Endothelial cell of umbilical vein (primary cell): ENCODE results near the gene ODAD3. TPM values are rescaled to one million over a fixed set of nuclear protein-coding genes. Genes with fewer than 3 reads are reported as not detected.
"Not testable (repeated sequence)": the region's sequence is repeated elsewhere in the genome, so short reads cannot be mapped to it uniquely, and the experiment has no call there.

Source experiments
- BruUV-seq: library from RNA; stranded (reverse); fragments of 400-500 nt; replicated peaks from 2 replicates; lab custom pipeline; 2021; lab: Mats Ljungman, UMichigan
- CTCF ChIA-PET: fragments of 300-600, 350-600 bp; sonication (Branson Sonifier 250); formaldehyde crosslinking; loops from one replicate; lab custom pipeline; 2021; ENCODE audit warnings: antibody characterized with exemption, inconsistent platforms; lab: Charles Lee
- POLR2A ChIA-PET: fragments of 300-600, 350-600 bp; sonication (Branson Sonifier 250); formaldehyde crosslinking; loops from one replicate; lab custom pipeline; 2021; ENCODE audit warnings: antibody characterized with exemption, inconsistent platforms; lab: Charles Lee
- DNase-seq: peaks from one replicate; pipeline ENCODE4 v3.0.0-alpha.2; 2011; ENCODE audit warnings: low read depth, low spot score
- FAIRE-seq: peaks from 2 replicates; lab custom pipeline; 2011; peaks lifted over from hg19 to GRCh38; lab: Jason Lieb, UNC
- H2AFZ ChIP-seq: 2 replicates; pipeline ENCODE4 v1.6.0; 2012; ENCODE audit warnings: low read depth, low read length, control low read depth, inconsistent platforms
- H3K27ac ChIP-seq: 2 replicates; pipeline ENCODE4 v1.5.1; 2011; ENCODE audit warnings: low read depth, mild to moderate bottlenecking, control low read depth, low read length, moderate library complexity; ENCODE audit not compliant: insufficient read depth
- H3K27me3 ChIP-seq, 2 experiments: 2 replicates each; pipeline versions ENCODE4 v1.6.0 to v1.6.1; 2011; ENCODE audit warnings: low read length in 2 of 2, mixed read lengths in 1 of 2; ENCODE audit not compliant: control insufficient read depth in 2 of 2, insufficient read depth in 2 of 2
- H3K36me3 ChIP-seq, 2 experiments: 2 replicates in 1 of 2; 3 replicates in 1 of 2; pipeline ENCODE4 v1.5.1; 2011; ENCODE audit warnings: low read length in 2 of 2, mild to moderate bottlenecking in 1 of 2, moderate library complexity in 1 of 2; ENCODE audit not compliant: control insufficient read depth in 2 of 2, insufficient read depth in 2 of 2; ENCODE audit errors: extremely low read depth in 1 of 2
- H3K4me1 ChIP-seq: 3 replicates; pipeline ENCODE4 v1.5.1; 2011; ENCODE audit warnings: mild to moderate bottlenecking, low read length; ENCODE audit not compliant: control insufficient read depth, insufficient read depth; ENCODE audit errors: extremely low read depth
- H3K4me2 ChIP-seq: 2 replicates; pipeline ENCODE4 v1.6.1; 2011; ENCODE audit warnings: low read length, control low read depth, mixed read lengths; ENCODE audit not compliant: insufficient read depth
- H3K4me3 ChIP-seq, 3 experiments: fragments of 200-600 bp in 1 of 3; sonication (generic), shearing (Covaris generic) in 1 of 3; replicated peaks in 1 of 3; 2 replicates each; pipeline ENCODE4 v1.5.1; 2011 to 2016; ENCODE audit warnings: control low read depth in 3 of 3, low read length in 3 of 3, mild to moderate bottlenecking in 2 of 3, inconsistent platforms in 1 of 3, low read depth in 1 of 3, moderate library complexity in 1 of 3; ENCODE audit not compliant: insufficient read depth in 1 of 3
- H3K79me2 ChIP-seq: 2 replicates; pipeline ENCODE4 v1.6.0; 2012; ENCODE audit warnings: low read length, inconsistent platforms; ENCODE audit not compliant: control insufficient read depth, insufficient read depth
- H3K9ac ChIP-seq: replicated peaks from 2 replicates; pipeline ENCODE3; 2011; ENCODE audit warnings: low read length, control low read depth; ENCODE audit not compliant: insufficient read depth; ENCODE audit errors: extremely low read depth
- H3K9me1 ChIP-seq: replicated peaks from 3 replicates; pipeline ENCODE4 v1.6.0; 2011; ENCODE audit warnings: mild to moderate bottlenecking, low read length; ENCODE audit not compliant: control insufficient read depth, insufficient read depth; ENCODE audit errors: extremely low read depth
- H3K9me3 ChIP-seq: replicated peaks from 2 replicates; pipeline ENCODE4 v1.5.1; 2012; ENCODE audit warnings: low read length, inconsistent platforms; ENCODE audit not compliant: control insufficient read depth, insufficient read depth
- H4K20me1 ChIP-seq: replicated peaks from 2 replicates; pipeline ENCODE3; 2011; ENCODE audit warnings: mild to moderate bottlenecking, low read length; ENCODE audit not compliant: control insufficient read depth, insufficient read depth; ENCODE audit errors: extremely low read depth
- CTCF ChIP-seq, 2 donors: IDR thresholded peaks; 1 replicate in 1 of 2; 2 replicates in 1 of 2; pipeline ENCODE4 v1.5.1; 2011; ENCODE audit warnings: low read length in 2 of 2, mild to moderate bottlenecking in 2 of 2, moderate library complexity in 2 of 2, control low read depth in 1 of 2, inconsistent platforms in 1 of 2, low read depth in 1 of 2; ENCODE audit not compliant: insufficient read depth in 1 of 2; ENCODE audit errors: extremely low read depth in 1 of 2
- EZH2 ChIP-seq: IDR thresholded peaks from 2 replicates; pipeline ENCODE4 v1.6.1; 2012; ENCODE audit warnings: borderline replicate concordance, low read depth, mild to moderate bottlenecking, moderate library complexity, low read length, inconsistent platforms; ENCODE audit not compliant: severe bottlenecking
- FOS ChIP-seq: IDR thresholded peaks from 2 replicates; pipeline ENCODE4 v1.6.1; 2011; ENCODE audit warnings: mild to moderate bottlenecking, low read length, moderate library complexity, borderline replicate concordance; ENCODE audit not compliant: insufficient read depth
- GATA2 ChIP-seq: IDR thresholded peaks from 2 replicates; pipeline ENCODE4 v1.7.0; 2011; ENCODE audit warnings: low read depth, mild to moderate bottlenecking, moderate library complexity, mixed read lengths, low read length; ENCODE audit not compliant: insufficient read length, insufficient read depth
- JUN ChIP-seq: IDR thresholded peaks from 2 replicates; pipeline ENCODE4 v1.6.1; 2011; ENCODE audit warnings: borderline replicate concordance, low read depth; ENCODE audit not compliant: insufficient read length, insufficient read depth
- MAX ChIP-seq: IDR thresholded peaks from 2 replicates; pipeline ENCODE4 v1.6.1; 2011; ENCODE audit not compliant: insufficient read depth, insufficient read length
- MYC ChIP-seq: IDR thresholded peaks from one replicate; pipeline ENCODE4 v1.6.1; 2011; ENCODE audit warnings: mild to moderate bottlenecking, low read depth, low read length
- POLR2A ChIP-seq: IDR thresholded peaks from 2 replicates; pipeline ENCODE4 v1.6.1; 2012; ENCODE audit warnings: low read depth, mild to moderate bottlenecking, control low read depth, low read length
- POLR2AphosphoS5 ChIP-seq: IDR thresholded peaks from 2 replicates; pipeline ENCODE4 v1.6.1; 2012; ENCODE audit warnings: low read depth, mild to moderate bottlenecking, control low read depth, low read length, moderate library complexity; ENCODE audit not compliant: insufficient read depth
- dilution Hi-C: fragments of 300-500 bp; cut with MboI; formaldehyde crosslinking; loops from one replicate; pipeline ENCODE4 v1.15.0; 2019; ENCODE audit warnings: low sequenced_read_pairs; ENCODE audit not compliant: extremely low pct_ligation_motif_present
- intact Hi-C: fragments of 100-400 bp; cut with micrococcal nuclease; formaldehyde crosslinking; loops from one replicate; pipeline ENCODE4 v1.10.0; 2022
- polyA plus RNA-seq, 4 experiments: library from polyadenylated mRNA; depleted of rRNA in 3 of 4; stranded (reverse) in 3 of 4; unstranded in 1 of 4; fragments of >200 nt; gene quantifications; 2 replicates each; pipeline versions ENCODE4 v1.2.1 to v1.2.3, GENCODE V29; 2011 to 2012; ENCODE audit warnings: missing spikeins in 1 of 4
- total RNA-seq: library from RNA; stranded (reverse); gene quantifications from 2 replicates; pipeline ENCODE4 v1.2.3, GENCODE V29; 2021

Gene ODAD3
- total and polyA plus RNA-seq, 2 donors (not counting 3 experiments of a cell fraction or from before 2014, with no cell fraction given): 0.14 to 0.97 TPM

- FAIRE-seq, intact Hi-C loops: not testable (repeated sequence)
These were observed 1.4 kb downstream of the ODAD3 start for GRCh38 chr19:11433526-11433925.

GRCh38 chr19:11426656-11427055 is 8.3 kb downstream of the ODAD3 start:
- TF ChIP-seq JUN (no peak), EZH2 (no peak), FOS (no peak), POLR2A (no peak), MAX (no peak), POLR2AphosphoS5 (no peak), MYC (no peak), GATA2 (no peak), CTCF (IDR thresholded peaks at IDR 0.05; ENCODE audit: extremely low read depth in 1 of 2, insufficient read depth in 1 of 2, low read depth in 1 of 2, low read length in 2 of 2) (no peak)
- FAIRE-seq (no peak), DNase-seq (no peak)
- Histone ChIP-seq H3K27ac (no peak overlapping the region), H3K4me3 (no peak overlapping the region), H3K9me3 (no peaks in the 10 kb centered on the region), H3K9ac (no peak overlapping the region), H3K27me3 (peaks cover 13 to 23% of the 10 kb centered on the region in 2 experiments), H3K36me3 (no peaks in the 10 kb centered on the region), H3K9me1 (no peaks in the 10 kb centered on the region), H3K4me1 (no peaks in the 10 kb centered on the region), H3K79me2 (no peaks in the 10 kb centered on the region), H3K4me2 (no peak overlapping the region), H4K20me1 (no peaks in the 10 kb centered on the region), H2AFZ (no peak overlapping the region)
- ChIA-PET POLR2A (interaction anchor here (0.6 kb wide), 1 partner anchor 44 kb away, joined by 9 read pairs; no protein-coding TSS in a partner anchor), CTCF (no interaction called here)
- no TSS peak for BruUV-seq
- intact Hi-C loops (no loop called here), dilution Hi-C loops (no loop called here)

More at GRCh38 chr19:11433526-11433925, 1.4 kb downstream of the ODAD3 start:
- H2AFZ ChIP-seq, H3K4me2 ChIP-seq, H3K9me1 ChIP-seq, BruUV-seq, dilution Hi-C loops, H3K4me3 ChIP-seq, DNase-seq, POLR2A ChIA-PET, H3K9me3 ChIP-seq, H3K27ac ChIP-seq, H3K27me3 ChIP-seq, H3K9ac ChIP-seq, H4K20me1 ChIP-seq: not testable (repeated sequence)
- Histone ChIP-seq H3K79me2 (peaks cover 16% of the 10 kb centered on the region), H3K4me1 (peaks cover 12% of the 10 kb centered on the region), H3K36me3 (peaks cover 5 to 11% of the 10 kb centered on the region in 2 experiments)
- CTCF ChIA-PET: interaction anchor here (2.1 kb wide), 1 partner anchor 11 kb away, joined by 19 read pairs; no protein-coding TSS in a partner anchor
